Measurements from ENCODE around the gene C1orf116. TPM values are rescaled to one million over a fixed set of nuclear protein-coding genes. Genes with fewer than 3 reads are reported as not detected.

The C1orf116 gene
- total RNA-seq, 1 donor from 2014 or later = 0.08 TPM

DNA sequence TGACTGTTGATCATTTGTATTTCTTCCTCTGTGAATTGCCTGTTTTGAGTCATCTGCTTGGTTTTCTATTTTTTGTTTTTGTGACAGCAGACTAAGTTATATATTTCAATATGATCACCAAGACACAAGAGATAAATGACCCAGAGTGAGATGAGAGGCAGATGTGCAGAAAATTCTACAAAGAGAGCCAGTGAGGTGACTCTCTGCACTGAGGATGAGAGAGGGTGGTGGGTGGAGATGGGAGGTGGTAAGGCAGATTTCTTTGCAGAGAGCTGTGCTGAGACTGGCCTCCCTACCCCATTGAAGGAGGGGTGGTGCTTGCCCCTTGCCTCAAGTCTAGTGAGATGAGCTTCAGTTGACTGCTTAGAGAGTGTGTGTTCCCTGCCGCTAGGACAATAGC lies 44.7 kb downstream of the C1orf116 start:
- TF ChIP-seq, protein P1, sequence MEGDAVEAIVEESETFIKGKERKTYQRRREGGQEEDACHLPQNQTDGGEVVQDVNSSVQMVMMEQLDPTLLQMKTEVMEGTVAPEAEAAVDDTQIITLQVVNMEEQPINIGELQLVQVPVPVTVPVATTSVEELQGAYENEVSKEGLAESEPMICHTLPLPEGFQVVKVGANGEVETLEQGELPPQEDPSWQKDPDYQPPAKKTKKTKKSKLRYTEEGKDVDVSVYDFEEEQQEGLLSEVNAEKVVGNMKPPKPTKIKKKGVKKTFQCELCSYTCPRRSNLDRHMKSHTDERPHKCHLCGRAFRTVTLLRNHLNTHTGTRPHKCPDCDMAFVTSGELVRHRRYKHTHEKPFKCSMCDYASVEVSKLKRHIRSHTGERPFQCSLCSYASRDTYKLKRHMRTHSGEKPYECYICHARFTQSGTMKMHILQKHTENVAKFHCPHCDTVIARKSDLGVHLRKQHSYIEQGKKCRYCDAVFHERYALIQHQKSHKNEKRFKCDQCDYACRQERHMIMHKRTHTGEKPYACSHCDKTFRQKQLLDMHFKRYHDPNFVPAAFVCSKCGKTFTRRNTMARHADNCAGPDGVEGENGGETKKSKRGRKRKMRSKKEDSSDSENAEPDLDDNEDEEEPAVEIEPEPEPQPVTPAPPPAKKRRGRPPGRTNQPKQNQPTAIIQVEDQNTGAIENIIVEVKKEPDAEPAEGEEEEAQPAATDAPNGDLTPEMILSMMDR (IDR thresholded peaks at IDR 0.05; ENCODE audit: unreplicated experiment) = no peak
- Mint-ChIP-seq H3K4me3 (ENCODE audit: unreplicated experiment) (no peak overlapping the region), H3K27me3 (ENCODE audit: unreplicated experiment) (no peaks in the 10 kb centered on the region), H3K9me3 (ENCODE audit: unreplicated experiment) (no peaks in the 10 kb centered on the region), H3K36me3 (ENCODE audit: low read depth, unreplicated experiment) (no peaks in the 10 kb centered on the region), H3K4me1 (ENCODE audit: unreplicated experiment) (no peaks in the 10 kb centered on the region), H3K27ac (ENCODE audit: unreplicated experiment) (no peak overlapping the region)
- DNase-seq (ENCODE audit: low spot score) = no peak

GRCh38 chr1:206986885-206987284 lies 45.7 kb downstream of the C1orf116 start:
- H3K36me3 Mint-ChIP-seq (ENCODE audit: low read depth, unreplicated experiment) = no peaks in the 10 kb centered on the region
- no peaks in the 10 kb centered on the region for H3K4me1 Mint-ChIP-seq (ENCODE audit: unreplicated experiment)
- DNase-seq (ENCODE audit: low spot score) = no peak
- TF ChIP-seq, protein P1 (IDR thresholded peaks at IDR 0.05; ENCODE audit: unreplicated experiment) = no peak
- H3K27ac Mint-ChIP-seq (ENCODE audit: unreplicated experiment) = no peak overlapping the region
- no peak overlapping the region for H3K4me3 Mint-ChIP-seq (ENCODE audit: unreplicated experiment)
- H3K27me3 Mint-ChIP-seq (ENCODE audit: unreplicated experiment) = no peaks in the 10 kb centered on the region
- H3K9me3 Mint-ChIP-seq (ENCODE audit: unreplicated experiment) = no peaks in the 10 kb centered on the region

GRCh38 chr1:206986402-206986801 lies 46.2 kb downstream of the C1orf116 start:
- no peak overlapping the region for H3K4me3 Mint-ChIP-seq (ENCODE audit: unreplicated experiment)
- H3K9me3 Mint-ChIP-seq (ENCODE audit: unreplicated experiment) = no peaks in the 10 kb centered on the region

GRCh38 chr1:206985162-206985749 lies 47.3 kb downstream of the C1orf116 start:
- Mint-ChIP-seq H3K9me3 (ENCODE audit: unreplicated experiment) (no peaks in the 10 kb centered on the region), H3K4me3 (ENCODE audit: unreplicated experiment) (no peak overlapping the region), H3K36me3 (ENCODE audit: low read depth, unreplicated experiment) (no peaks in the 10 kb centered on the region), H3K27me3 (ENCODE audit: unreplicated experiment) (no peaks in the 10 kb centered on the region), H3K27ac (ENCODE audit: unreplicated experiment) (no peak overlapping the region), H3K4me1 (ENCODE audit: unreplicated experiment) (no peaks in the 10 kb centered on the region)
- DNase-seq (ENCODE audit: low spot score) = no peak
- TF ChIP-seq, protein P1 (IDR thresholded peaks at IDR 0.05; ENCODE audit: unreplicated experiment) = no peak

More at GRCh38 chr1:206986402-206986801, 46.2 kb downstream of the C1orf116 start:
- Mint-ChIP-seq H3K4me1 (ENCODE audit: unreplicated experiment) (no peaks in the 10 kb centered on the region), H3K36me3 (ENCODE audit: low read depth, unreplicated experiment) (no peaks in the 10 kb centered on the region), H3K27ac (ENCODE audit: unreplicated experiment) (no peak overlapping the region), H3K27me3 (ENCODE audit: unreplicated experiment) (no peaks in the 10 kb centered on the region)
- no peak for DNase-seq (ENCODE audit: low spot score)
- TF ChIP-seq, protein P1 (IDR thresholded peaks at IDR 0.05; ENCODE audit: unreplicated experiment) = no peak

DNA sequence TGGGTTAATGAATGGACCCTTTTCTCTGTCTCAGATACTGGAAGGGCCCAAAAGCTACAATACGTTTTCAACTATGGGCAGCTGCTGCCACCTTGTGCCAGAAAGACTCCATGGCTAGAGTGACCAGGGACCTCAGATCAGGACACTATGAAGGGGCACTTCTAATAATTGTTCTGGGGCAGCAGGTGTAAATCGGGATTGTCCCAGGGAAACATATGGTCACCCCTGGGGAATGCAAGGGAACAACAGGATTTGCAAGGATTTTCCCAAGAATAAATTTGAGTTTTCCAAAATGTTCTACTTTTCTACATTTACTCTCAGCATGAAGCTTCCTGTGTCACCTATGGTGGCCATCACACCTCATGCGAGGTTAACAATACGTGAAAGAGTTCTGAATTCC lies 50.3 kb downstream of the C1orf116 start:
- Mint-ChIP-seq H3K4me1 (ENCODE audit: unreplicated experiment) (no peaks in the 10 kb centered on the region), H3K27me3 (ENCODE audit: unreplicated experiment) (no peaks in the 10 kb centered on the region), H3K27ac (ENCODE audit: unreplicated experiment) (no peak overlapping the region), H3K4me3 (ENCODE audit: unreplicated experiment) (no peak overlapping the region), H3K36me3 (ENCODE audit: low read depth, unreplicated experiment) (no peaks in the 10 kb centered on the region), H3K9me3 (ENCODE audit: unreplicated experiment) (no peaks in the 10 kb centered on the region)
- DNase-seq (ENCODE audit: low spot score) = peak; percentile 57
- TF ChIP-seq, protein P1 (IDR thresholded peaks at IDR 0.05; ENCODE audit: unreplicated experiment) = peak; percentile 35
